ENCODE results near the gene ZNFX1.

- no peak for TF ChIP-seq FOSL1 (tag; conservative IDR thresholded peaks at IDR 0.05)
- TF ChIP-seq ZNF274 (IDR thresholded peaks at IDR 0.05; ENCODE audit: borderline replicate concordance, low read depth, low read length): no peak
- TF ChIP-seq, protein P1, sequence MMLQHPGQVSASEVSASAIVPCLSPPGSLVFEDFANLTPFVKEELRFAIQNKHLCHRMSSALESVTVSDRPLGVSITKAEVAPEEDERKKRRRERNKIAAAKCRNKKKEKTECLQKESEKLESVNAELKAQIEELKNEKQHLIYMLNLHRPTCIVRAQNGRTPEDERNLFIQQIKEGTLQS (IDR thresholded peaks at IDR 0.05): no peak
- TF ChIP-seq, protein P1 (CRISPR knock-in tag; conservative IDR thresholded peaks at IDR 0.05): no peak
- TF ChIP-seq CBFA2T2 (conservative IDR thresholded peaks at IDR 0.05): no peak
- TF ChIP-seq CBX2 (IDR thresholded peaks at IDR 0.05; ENCODE audit: insufficient read depth, low read length, poor library complexity, severe bottlenecking): no peak
- TF ChIP-seq TEAD2 (tag; IDR thresholded peaks at IDR 0.05): no peak
- TF ChIP-seq CBX5 (IDR thresholded peaks at IDR 0.05; ENCODE audit: borderline replicate concordance, low read depth): peak; percentile 95
- TF ChIP-seq CTCF (IDR thresholded peaks at IDR 0.05 in 2 of 3, conservative IDR thresholded peaks at IDR 0.05 in 1 of 3; ENCODE audit: insufficient read depth in 2 of 3, low read depth in 1 of 3, low read length in 3 of 3): no peak
- TF ChIP-seq SIN3B (IDR thresholded peaks at IDR 0.05; ENCODE audit: low read depth): no peak
- no peak for TF ChIP-seq ETV5 (CRISPR knock-in tag; IDR thresholded peaks at IDR 0.05; ENCODE audit: low read depth)
- TF ChIP-seq TAF1 (IDR thresholded peaks at IDR 0.05; ENCODE audit: control insufficient read depth, extremely low read depth, insufficient read depth, low read length, severe bottlenecking): no peak
Observed at GRCh38 chr20:49286689-49287551, 9.1 kb upstream of the ZNFX1 start.
